Measurements from ENCODE around the gene TRPV3.

The TRPV3 gene

DNA sequence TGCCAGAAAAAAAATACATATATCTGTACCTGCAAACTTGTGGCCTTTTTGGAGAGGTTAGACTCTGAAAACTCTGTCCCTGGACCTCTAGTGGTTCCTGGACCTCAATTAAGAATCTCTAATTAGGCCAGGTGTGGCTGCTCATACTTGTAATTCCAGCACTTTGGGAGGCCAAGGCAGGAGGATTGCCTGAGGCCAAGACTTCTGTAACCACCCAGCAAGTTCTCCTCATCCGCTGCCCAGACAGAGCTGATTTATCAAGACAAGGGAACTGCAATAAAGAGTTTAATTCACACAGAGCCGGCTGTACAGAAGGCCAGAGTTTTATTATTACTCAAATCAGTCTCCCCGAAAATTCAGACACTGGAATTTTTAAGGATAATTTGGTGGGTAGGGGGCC lies 77.6 kb downstream of the TRPV3 start:
- no peaks in the 10 kb centered on the region for H3K36me3 ChIP-seq (ENCODE audit: insufficient read depth, low read length)
- H3K4me1 ChIP-seq (ENCODE audit: insufficient read depth, low read length): no peaks in the 10 kb centered on the region
- H3K79me2 ChIP-seq (ENCODE audit: insufficient read depth, low read length): no peaks in the 10 kb centered on the region
- no peak overlapping the region for H2AFZ ChIP-seq (ENCODE audit: low read depth, low read length)
- H3K27me3 ChIP-seq (ENCODE audit: insufficient read depth, low read length, poor library complexity): peaks cover 8% of the 10 kb centered on the region
- ATAC-seq (ENCODE audit: insufficient read depth, low read depth) (no peak), DNase-seq (no peak)
- no peaks in the 10 kb centered on the region for H4K20me1 ChIP-seq (ENCODE audit: insufficient read depth, low read length)
- H3K9me3 ChIP-seq (ENCODE audit: insufficient read depth, low read length, severe bottlenecking): no peaks in the 10 kb centered on the region
- TF ChIP-seq EZH2 (IDR thresholded peaks at IDR 0.05; ENCODE audit: borderline replicate concordance, low read depth, low read length, severe bottlenecking): no peak
- TF ChIP-seq, protein P1, sequence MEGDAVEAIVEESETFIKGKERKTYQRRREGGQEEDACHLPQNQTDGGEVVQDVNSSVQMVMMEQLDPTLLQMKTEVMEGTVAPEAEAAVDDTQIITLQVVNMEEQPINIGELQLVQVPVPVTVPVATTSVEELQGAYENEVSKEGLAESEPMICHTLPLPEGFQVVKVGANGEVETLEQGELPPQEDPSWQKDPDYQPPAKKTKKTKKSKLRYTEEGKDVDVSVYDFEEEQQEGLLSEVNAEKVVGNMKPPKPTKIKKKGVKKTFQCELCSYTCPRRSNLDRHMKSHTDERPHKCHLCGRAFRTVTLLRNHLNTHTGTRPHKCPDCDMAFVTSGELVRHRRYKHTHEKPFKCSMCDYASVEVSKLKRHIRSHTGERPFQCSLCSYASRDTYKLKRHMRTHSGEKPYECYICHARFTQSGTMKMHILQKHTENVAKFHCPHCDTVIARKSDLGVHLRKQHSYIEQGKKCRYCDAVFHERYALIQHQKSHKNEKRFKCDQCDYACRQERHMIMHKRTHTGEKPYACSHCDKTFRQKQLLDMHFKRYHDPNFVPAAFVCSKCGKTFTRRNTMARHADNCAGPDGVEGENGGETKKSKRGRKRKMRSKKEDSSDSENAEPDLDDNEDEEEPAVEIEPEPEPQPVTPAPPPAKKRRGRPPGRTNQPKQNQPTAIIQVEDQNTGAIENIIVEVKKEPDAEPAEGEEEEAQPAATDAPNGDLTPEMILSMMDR (IDR thresholded peaks at IDR 0.05; ENCODE audit: borderline replicate concordance, extremely low read depth, low read length, poor library complexity, severe bottlenecking): no peak
- no peak overlapping the region for H3K4me3 ChIP-seq (ENCODE audit: low read depth in 1 of 2, low read length in 2 of 2)
- no peak overlapping the region for H3K4me2 ChIP-seq (ENCODE audit: insufficient read depth, low read length)
- H3K9ac ChIP-seq (ENCODE audit: low read depth, low read length): no peak overlapping the region
- H3K27ac ChIP-seq (ENCODE audit: low read length): no peak overlapping the region

DNA sequence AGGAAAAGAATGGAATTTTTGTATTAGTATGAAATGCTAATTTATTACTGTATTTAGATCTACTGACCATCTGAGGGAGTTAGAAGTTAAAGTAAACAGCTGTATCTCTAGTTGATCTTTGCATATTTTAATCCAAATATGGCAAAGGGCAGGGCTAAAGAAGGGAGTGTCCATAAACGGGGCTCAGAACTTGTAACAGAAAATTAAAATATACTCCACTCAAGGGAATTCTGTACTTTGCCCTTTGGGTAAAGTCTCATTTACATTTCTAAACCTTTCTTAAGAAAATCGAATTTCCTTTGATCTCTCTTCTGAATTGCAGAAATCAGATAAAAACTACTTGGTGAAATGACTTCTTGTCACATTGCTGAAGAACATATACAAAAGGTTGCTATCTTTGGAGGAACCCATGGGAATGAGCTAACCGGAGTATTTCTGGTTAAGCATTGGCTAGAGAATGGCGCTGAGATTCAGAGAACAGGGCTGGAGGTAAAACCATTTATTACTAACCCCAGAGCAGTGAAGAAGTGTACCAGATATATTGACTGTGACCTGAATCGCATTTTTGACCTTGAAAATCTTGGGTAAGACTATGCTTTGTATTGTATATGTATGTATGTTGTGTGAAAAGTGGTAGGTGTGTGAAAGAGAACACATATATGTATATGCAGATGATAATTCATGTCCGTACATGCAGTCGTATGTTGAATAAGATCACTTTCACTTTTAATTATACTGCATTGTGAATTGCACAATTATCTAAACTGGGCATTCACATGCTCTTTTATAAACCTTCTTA lies 81.6 kb downstream of the TRPV3 start, which contains the start of gene ASPA:
Gene ASPA, plus strand, starts transcription at position 186 of the 799 bp plus-strand sequence. Its CDS starts 163 bp downstream, at position 349.
- no peaks in the 10 kb centered on the region for H3K9me3 ChIP-seq (ENCODE audit: insufficient read depth, low read length, severe bottlenecking)
- TF ChIP-seq EZH2 (IDR thresholded peaks at IDR 0.05; ENCODE audit: borderline replicate concordance, low read depth, low read length, severe bottlenecking): no peak
- no peaks in the 10 kb centered on the region for H3K79me2 ChIP-seq (ENCODE audit: insufficient read depth, low read length)
- H3K9ac ChIP-seq (ENCODE audit: low read depth, low read length): no peak within 1 kb of the TSS
- H3K4me2 ChIP-seq (ENCODE audit: insufficient read depth, low read length): no peak within 1 kb of the TSS
- H2AFZ ChIP-seq (ENCODE audit: low read depth, low read length): no peak within 1 kb of the TSS
- H3K27me3 ChIP-seq (ENCODE audit: insufficient read depth, low read length, poor library complexity): no peaks in the 10 kb centered on the region
- no peak for ATAC-seq (ENCODE audit: insufficient read depth, low read depth)
- H3K4me1 ChIP-seq (ENCODE audit: insufficient read depth, low read length): no peaks in the 10 kb centered on the region
- H3K27ac ChIP-seq (ENCODE audit: low read length): no peak within 1 kb of the TSS
- DNase-seq: no peak
- no peak within 1 kb of the TSS for H3K4me3 ChIP-seq (ENCODE audit: low read depth in 1 of 2, low read length in 2 of 2)
- no peaks in the 10 kb centered on the region for H4K20me1 ChIP-seq (ENCODE audit: insufficient read depth, low read length)
- no peaks in the 10 kb centered on the region for H3K36me3 ChIP-seq (ENCODE audit: insufficient read depth, low read length)

GRCh38 chr17:3475251-3475685 lies 82.3 kb downstream of the TRPV3 start:
- no peaks in the 10 kb centered on the region for H3K4me1 ChIP-seq (ENCODE audit: insufficient read depth, low read length)
- no peak overlapping the region for H3K9ac ChIP-seq (ENCODE audit: low read depth, low read length)
- H3K79me2 ChIP-seq (ENCODE audit: insufficient read depth, low read length): no peaks in the 10 kb centered on the region
- H4K20me1 ChIP-seq (ENCODE audit: insufficient read depth, low read length): no peaks in the 10 kb centered on the region
- no peaks in the 10 kb centered on the region for H3K9me3 ChIP-seq (ENCODE audit: insufficient read depth, low read length, severe bottlenecking)
- DNase-seq: no peak
- H3K36me3 ChIP-seq (ENCODE audit: insufficient read depth, low read length): no peaks in the 10 kb centered on the region
- H3K4me3 ChIP-seq (ENCODE audit: low read depth in 1 of 2, low read length in 2 of 2): no peak overlapping the region
- H3K27ac ChIP-seq (ENCODE audit: low read length): no peak overlapping the region
- TF ChIP-seq, protein P1 (IDR thresholded peaks at IDR 0.05; ENCODE audit: borderline replicate concordance, extremely low read depth, low read length, poor library complexity, severe bottlenecking): no peak
- TF ChIP-seq EZH2 (IDR thresholded peaks at IDR 0.05; ENCODE audit: borderline replicate concordance, low read depth, low read length, severe bottlenecking): no peak
- H3K4me2 ChIP-seq (ENCODE audit: insufficient read depth, low read length): no peak overlapping the region
- H3K27me3 ChIP-seq (ENCODE audit: insufficient read depth, low read length, poor library complexity): no peaks in the 10 kb centered on the region
- no peak for ATAC-seq (ENCODE audit: insufficient read depth, low read depth)
- H2AFZ ChIP-seq (ENCODE audit: low read depth, low read length): no peak overlapping the region

DNA sequence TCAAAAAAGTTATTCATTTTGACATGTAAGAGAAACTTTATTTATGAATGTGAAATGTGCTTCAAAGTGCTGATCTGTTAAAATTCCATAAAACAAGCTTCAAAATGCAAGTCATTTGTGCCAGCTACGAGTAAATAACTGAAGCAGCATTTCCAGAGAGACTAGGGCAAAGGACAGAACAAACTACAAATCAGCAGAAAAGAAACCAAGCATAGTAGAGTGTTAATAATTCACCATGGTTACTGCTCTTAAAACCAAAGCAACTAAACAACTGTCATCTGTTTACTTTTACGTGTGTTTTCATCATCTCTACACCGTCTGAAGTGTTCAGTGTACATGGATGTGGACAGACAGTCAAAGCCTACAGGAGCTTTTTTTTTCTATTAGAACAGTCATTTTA lies 83.4 kb downstream of the TRPV3 start:
- ATAC-seq (ENCODE audit: insufficient read depth, low read depth) (no peak), DNase-seq (no peak)
- no peak for TF ChIP-seq EZH2 (IDR thresholded peaks at IDR 0.05; ENCODE audit: borderline replicate concordance, low read depth, low read length, severe bottlenecking)
- TF ChIP-seq, protein P1 (IDR thresholded peaks at IDR 0.05; ENCODE audit: borderline replicate concordance, extremely low read depth, low read length, poor library complexity, severe bottlenecking): no peak
- H3K27me3 ChIP-seq (ENCODE audit: insufficient read depth, low read length, poor library complexity): no peaks in the 10 kb centered on the region
- H4K20me1 ChIP-seq (ENCODE audit: insufficient read depth, low read length): no peaks in the 10 kb centered on the region
- H3K36me3 ChIP-seq (ENCODE audit: insufficient read depth, low read length): no peaks in the 10 kb centered on the region
- H3K9ac ChIP-seq (ENCODE audit: low read depth, low read length): no peak overlapping the region
- no peak overlapping the region for H2AFZ ChIP-seq (ENCODE audit: low read depth, low read length)
- H3K4me2 ChIP-seq (ENCODE audit: insufficient read depth, low read length): no peak overlapping the region
- H3K79me2 ChIP-seq (ENCODE audit: insufficient read depth, low read length): no peaks in the 10 kb centered on the region
- no peak overlapping the region for H3K4me3 ChIP-seq (ENCODE audit: low read depth in 1 of 2, low read length in 2 of 2)
- H3K9me3 ChIP-seq (ENCODE audit: insufficient read depth, low read length, severe bottlenecking): no peaks in the 10 kb centered on the region
- H3K4me1 ChIP-seq (ENCODE audit: insufficient read depth, low read length): no peaks in the 10 kb centered on the region
- no peak overlapping the region for H3K27ac ChIP-seq (ENCODE audit: low read length)

Data from DND-41 (cell line).